GM18858 (cell line): ENCODE measurements around the gene CHSY1.

ENCODE experiments used
- ATAC-seq: cut with Tn5 transposase; IDR thresholded peaks from one replicate; pipeline ENCODE4 v1.9.1; 2021; ENCODE audit not compliant: unreplicated experiment

The CHSY1 gene

GRCh38 chr15:101211897-101212296 lies 40.0 kb downstream of the CHSY1 start:
- no peak for ATAC-seq

- no peak for ATAC-seq
These were observed 41.4 kb downstream of the CHSY1 start for GRCh38 chr15:101210466-101210865.

- no peak for ATAC-seq
These were observed 41.8 kb downstream of the CHSY1 start for GRCh38 chr15:101210058-101210457.

- no peak for ATAC-seq
These were observed 42.5 kb downstream of the CHSY1 start for GRCh38 chr15:101209285-101209845.

- no peak for ATAC-seq
These were observed 44.0 kb downstream of the CHSY1 start for GRCh38 chr15:101207867-101208288.

- no peak for ATAC-seq
These were observed 45.7 kb downstream of the CHSY1 start for GRCh38 chr15:101206176-101206591.

GRCh38 chr15:101204739-101205535 lies 46.9 kb downstream of the CHSY1 start:
- no peak for ATAC-seq

GRCh38 chr15:101203607-101204189 lies 48.1 kb downstream of the CHSY1 start:
- no peak for ATAC-seq

GRCh38 chr15:101203029-101203573 lies 48.7 kb downstream of the CHSY1 start:
- no peak for ATAC-seq

- ATAC-seq: no peak
These were observed 50.3 kb downstream of the CHSY1 start for GRCh38 chr15:101201411-101202174.

GRCh38 chr15:101200181-101200580 lies 51.7 kb downstream of the CHSY1 start:
- ATAC-seq: no peak

- ATAC-seq: no peak
These were observed 53.0 kb downstream of the CHSY1 start for GRCh38 chr15:101198800-101199199.

GRCh38 chr15:101198031-101198575 lies 53.7 kb downstream of the CHSY1 start:
- ATAC-seq: no peak

- no peak for ATAC-seq
These were observed 57.2 kb downstream of the CHSY1 start for GRCh38 chr15:101194546-101195125.

GRCh38 chr15:101193806-101194545 lies 57.9 kb downstream of the CHSY1 start:
- ATAC-seq: no peak

- no peak for ATAC-seq
These were observed 58.7 kb downstream of the CHSY1 start for GRCh38 chr15:101193120-101193644.

- no peak for ATAC-seq
These were observed 59.8 kb downstream of the CHSY1 start for GRCh38 chr15:101192081-101192480.

GRCh38 chr15:101191242-101191641 lies 60.6 kb downstream of the CHSY1 start:
- ATAC-seq: no peak

GRCh38 chr15:101190092-101190595 lies 61.7 kb downstream of the CHSY1 start:
- ATAC-seq: no peak
